SK-N-SH (cell line): Measurements from ENCODE around the gene NUP205. TPM values are rescaled to one million over a fixed set of nuclear protein-coding genes. Genes with fewer than 3 reads are reported as not detected.

ENCODE experiments used
- CTCF ChIA-PET: fragments of 300-600, 350-600 bp; formaldehyde crosslinking; extraction: SDS; loops from one replicate; lab custom pipeline; 2021; lab: Yijun Ruan, JAX
- POLR2A ChIA-PET: fragments of 350-600 bp; sonication (Branson Sonifier 250); formaldehyde crosslinking; extraction: SDS; loops from one replicate; lab custom pipeline; 2020; ENCODE audit warnings: antibody characterized with exemption, inconsistent platforms; lab: Yijun Ruan, JAX
- DNase-seq: peaks from one replicate; pipeline ENCODE4 v3.0.0; 2012
- H2AFZ ChIP-seq: fragments of 200-600 bp; sonication (generic); 2 replicates; pipeline ENCODE4 v1.8.1; 2016; ENCODE audit warnings: antibody characterized with exemption, mild to moderate bottlenecking, low read depth
- H3F3A ChIP-seq: fragments of 200-600 bp; sonication (generic); replicated peaks from 2 replicates; pipeline ENCODE3; 2016; ENCODE audit warnings: antibody characterized with exemption, mild to moderate bottlenecking; ENCODE audit not compliant: insufficient read depth
- H3K27ac ChIP-seq, 2 experiments: fragments of 200-500 bp in 1 of 2; fragments of 200-600 bp in 1 of 2; sonication (Bioruptor generic) in 1 of 2; sonication (generic), shearing (Covaris generic) in 1 of 2; 2 replicates each; pipeline versions ENCODE4 v1.5.1 to v1.6.1; 2014 to 2016; ENCODE audit warnings: low read depth in 2 of 2, inconsistent platforms in 1 of 2, low read length in 1 of 2, mild to moderate bottlenecking in 1 of 2, mixed read lengths in 1 of 2
- H3K27me3 ChIP-seq: fragments of 200-600 bp; sonication (generic), shearing (Covaris generic); 2 replicates; pipeline ENCODE4 v1.6.1; 2016; ENCODE audit warnings: mixed run types; ENCODE audit not compliant: insufficient read depth
- H3K36me3 ChIP-seq, 2 experiments: fragments of 200-500 bp in 1 of 2; fragments of 200-600 bp in 1 of 2; sonication (Bioruptor generic) in 1 of 2; sonication (generic) in 1 of 2; replicated peaks in 1 of 2; 2 replicates each; pipeline versions ENCODE3 to v1.5.1; 2014 to 2016; ENCODE audit warnings: low read length in 1 of 2, mild to moderate bottlenecking in 1 of 2; ENCODE audit not compliant: insufficient read depth in 2 of 2, control insufficient read depth in 1 of 2
- H3K4me1 ChIP-seq, 2 experiments: fragments of 200-500 bp in 1 of 2; fragments of 200-600 bp in 1 of 2; sonication (Bioruptor generic) in 1 of 2; sonication (generic), shearing (Covaris generic) in 1 of 2; 2 replicates each; pipeline versions ENCODE4 v1.5.1 to v1.6.1; 2014 to 2016; ENCODE audit warnings: low read depth in 1 of 2, low read length in 1 of 2, mixed run types in 1 of 2; ENCODE audit not compliant: insufficient read depth in 2 of 2, control insufficient read depth in 1 of 2
- H3K4me2 ChIP-seq: fragments of 200-600 bp; sonication (generic), shearing (Covaris generic); 2 replicates; pipeline ENCODE4 v1.6.1; 2017; ENCODE audit warnings: mixed run types
- H3K4me3 ChIP-seq, 2 experiments: fragments of 200-500 bp in 1 of 2; fragments of 200-600 bp in 1 of 2; sonication (Bioruptor generic) in 1 of 2; sonication (generic), shearing (Covaris generic) in 1 of 2; 2 replicates each; pipeline versions ENCODE4 v1.5.1 to v1.8.1; 2014 to 2016; ENCODE audit warnings: low read depth in 2 of 2, inconsistent platforms in 1 of 2, low read length in 1 of 2, mild to moderate bottlenecking in 1 of 2, mixed read lengths in 1 of 2, moderate library complexity in 1 of 2
- H3K79me2 ChIP-seq: fragments of 200-600 bp; sonication (generic); 2 replicates; pipeline ENCODE4 v1.8.1; 2017; ENCODE audit warnings: mild to moderate bottlenecking; ENCODE audit not compliant: insufficient read depth
- H3K9ac ChIP-seq: fragments of 200-600 bp; sonication (generic); 2 replicates; pipeline ENCODE4 v1.6.1; 2017; ENCODE audit warnings: mixed run types
- H3K9me2 ChIP-seq: fragments of 200-600 bp; sonication (generic); 2 replicates; pipeline ENCODE4 v1.6.1; 2017; ENCODE audit warnings: mixed run types
- H3K9me3 ChIP-seq: fragments of 200-600 bp; sonication (generic); 2 replicates; pipeline ENCODE4 v1.6.1; 2017; ENCODE audit warnings: mixed run types, mild to moderate bottlenecking, moderate library complexity
- H4K20me1 ChIP-seq: fragments of 200-600 bp; sonication (generic); 2 replicates; pipeline ENCODE4 v1.6.1; 2017; ENCODE audit warnings: mild to moderate bottlenecking, mixed run types; ENCODE audit not compliant: insufficient read depth
- EZH2phosphoT487 ChIP-seq: fragments of 200-600 bp; sonication (generic); IDR thresholded peaks from 2 replicates; pipeline ENCODE4 v1.6.1; 2017; ENCODE audit warnings: low read depth, mixed run types, mild to moderate bottlenecking, antibody characterized with exemption, moderate library complexity, borderline replicate concordance
- FOSL2 ChIP-seq: IDR thresholded peaks from 2 replicates; pipeline ENCODE4 v1.4.0; 2012; ENCODE audit warnings: low read depth, mild to moderate bottlenecking, moderate library complexity, borderline replicate concordance
- FOXJ3 ChIP-seq: sonication (generic); formaldehyde crosslinking; IDR thresholded peaks from 2 replicates; pipeline ENCODE4 v1.5.1; 2020; ENCODE audit warnings: mild to moderate bottlenecking, missing genetic modification reagents
- RAD21 ChIP-seq: IDR thresholded peaks from 2 replicates; pipeline ENCODE4 v1.6.1; 2012; ENCODE audit warnings: mild to moderate bottlenecking, low read length
- RCOR1 ChIP-seq: fragments of 150-350 bp; IDR thresholded peaks from 2 replicates; pipeline ENCODE4 v1.6.1; 2017; ENCODE audit warnings: antibody characterized with exemption, low read length
- SIN3A ChIP-seq: IDR thresholded peaks from 2 replicates; pipeline ENCODE4 v1.6.1; 2012; ENCODE audit warnings: low read depth, mild to moderate bottlenecking, low read length, moderate library complexity, borderline replicate concordance
- SMC3 ChIP-seq: IDR thresholded peaks from 2 replicates; pipeline ENCODE4 v1.6.1; 2012; ENCODE audit warnings: low read depth, low read length, improper control_type of control experiment
- TCF12 ChIP-seq: IDR thresholded peaks from 2 replicates; pipeline ENCODE4 v1.4.0; 2012
- YY1 ChIP-seq: IDR thresholded peaks from 2 replicates; pipeline ENCODE4 v1.4.0; 2012; ENCODE audit warnings: low read depth, mild to moderate bottlenecking
- WGBS: methylation state at CpG from one replicate; pipeline ENCODE4 v1.1.6; 2017; ENCODE audit warnings: low lambda C conversion rate; 5-methylcytosine and 5-hydroxymethylcytosine counted together
- polyA plus RNA-seq, 3 experiments: library from polyadenylated mRNA; depleted of rRNA; stranded (reverse); fragments of >200 nt; gene quantifications; 2 replicates each; pipeline ENCODE4 v1.2.3, GENCODE V29; 2012
- TF ChIP-seq, protein P1 (sequence below): fragments of 200-600 bp; sonication (generic); IDR thresholded peaks from 2 replicates; pipeline ENCODE4 v1.6.1; 2017; ENCODE audit warnings: antibody characterized with exemption, mild to moderate bottlenecking, moderate library complexity
- TF ChIP-seq, protein P2 (sequence below): fragments of 150-350 bp; IDR thresholded peaks from 2 replicates; pipeline ENCODE4 v1.6.1; 2016; ENCODE audit warnings: mild to moderate bottlenecking, low read depth, low read length
- TF ChIP-seq, protein P3 (sequence below): IDR thresholded peaks from 2 replicates; pipeline ENCODE4 v1.6.1; 2012; ENCODE audit warnings: mild to moderate bottlenecking, low read depth, low read length, moderate library complexity

The NUP205 gene
- polyA plus RNA-seq, 1 of the 3 experiments (the other 2 are of a cell fraction), result 48.2 TPM

DNA sequence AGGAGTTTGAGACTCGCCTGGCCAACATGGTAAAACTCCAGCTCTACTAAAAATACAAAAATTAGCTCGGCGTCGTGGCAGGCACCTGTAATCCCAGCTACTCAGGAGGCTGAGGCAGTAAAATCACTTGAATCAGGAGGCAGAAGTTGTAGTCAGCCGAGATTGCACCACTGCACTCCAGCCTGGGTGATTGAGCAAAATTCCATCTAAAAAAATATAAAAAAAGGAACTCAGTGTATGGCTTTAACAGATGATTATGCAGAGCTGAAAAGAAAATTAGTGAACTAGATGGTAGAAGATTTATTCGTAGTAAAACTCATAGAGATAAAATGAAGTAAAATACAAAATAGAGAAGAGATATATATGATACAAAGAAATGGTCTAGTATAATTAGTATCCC lies 35.2 kb upstream of the NUP205 start:
- Histone ChIP-seq H4K20me1 (no peaks in the 10 kb centered on the region), H3K9me2 (no peaks in the 10 kb centered on the region), H3K27me3 (no peaks in the 10 kb centered on the region), H3K4me2 (no peak overlapping the region), H3F3A (no peaks in the 10 kb centered on the region), H3K27ac (no peak overlapping the region), H3K4me3 (no peak overlapping the region), H2AFZ (no peak overlapping the region), H3K36me3 (no peaks in the 10 kb centered on the region), H3K9ac (no peak overlapping the region), H3K9me3 (no peaks in the 10 kb centered on the region), H3K79me2 (no peaks in the 10 kb centered on the region), H3K4me1 (no peaks in the 10 kb centered on the region)
- CTCF ChIA-PET, result interaction anchor here (0.7 to 1.9 kb wide), 5 partner anchors 10 to 241 kb away, joined by 3 to 8 read pairs (median 4); no protein-coding TSS in a partner anchor
- POLR2A ChIA-PET, result no interaction called here
- 64% methylated on average over 6 of the region's 6 CpGs for WGBS
- TF ChIP-seq EZH2phosphoT487 (no peak), FOXJ3 (CRISPR knock-in tag) (no peak), RAD21 (no peak), FOSL2 (no peak), YY1 (no peak), TCF12 (no peak), RCOR1 (no peak), SIN3A (no peak), SMC3 (no peak)
- TF ChIP-seq, protein P1, sequence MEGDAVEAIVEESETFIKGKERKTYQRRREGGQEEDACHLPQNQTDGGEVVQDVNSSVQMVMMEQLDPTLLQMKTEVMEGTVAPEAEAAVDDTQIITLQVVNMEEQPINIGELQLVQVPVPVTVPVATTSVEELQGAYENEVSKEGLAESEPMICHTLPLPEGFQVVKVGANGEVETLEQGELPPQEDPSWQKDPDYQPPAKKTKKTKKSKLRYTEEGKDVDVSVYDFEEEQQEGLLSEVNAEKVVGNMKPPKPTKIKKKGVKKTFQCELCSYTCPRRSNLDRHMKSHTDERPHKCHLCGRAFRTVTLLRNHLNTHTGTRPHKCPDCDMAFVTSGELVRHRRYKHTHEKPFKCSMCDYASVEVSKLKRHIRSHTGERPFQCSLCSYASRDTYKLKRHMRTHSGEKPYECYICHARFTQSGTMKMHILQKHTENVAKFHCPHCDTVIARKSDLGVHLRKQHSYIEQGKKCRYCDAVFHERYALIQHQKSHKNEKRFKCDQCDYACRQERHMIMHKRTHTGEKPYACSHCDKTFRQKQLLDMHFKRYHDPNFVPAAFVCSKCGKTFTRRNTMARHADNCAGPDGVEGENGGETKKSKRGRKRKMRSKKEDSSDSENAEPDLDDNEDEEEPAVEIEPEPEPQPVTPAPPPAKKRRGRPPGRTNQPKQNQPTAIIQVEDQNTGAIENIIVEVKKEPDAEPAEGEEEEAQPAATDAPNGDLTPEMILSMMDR, result no peak
- TF ChIP-seq, protein P2, sequence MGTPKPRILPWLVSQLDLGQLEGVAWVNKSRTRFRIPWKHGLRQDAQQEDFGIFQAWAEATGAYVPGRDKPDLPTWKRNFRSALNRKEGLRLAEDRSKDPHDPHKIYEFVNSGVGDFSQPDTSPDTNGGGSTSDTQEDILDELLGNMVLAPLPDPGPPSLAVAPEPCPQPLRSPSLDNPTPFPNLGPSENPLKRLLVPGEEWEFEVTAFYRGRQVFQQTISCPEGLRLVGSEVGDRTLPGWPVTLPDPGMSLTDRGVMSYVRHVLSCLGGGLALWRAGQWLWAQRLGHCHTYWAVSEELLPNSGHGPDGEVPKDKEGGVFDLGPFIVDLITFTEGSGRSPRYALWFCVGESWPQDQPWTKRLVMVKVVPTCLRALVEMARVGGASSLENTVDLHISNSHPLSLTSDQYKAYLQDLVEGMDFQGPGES, result no peak
- TF ChIP-seq, protein P3, sequence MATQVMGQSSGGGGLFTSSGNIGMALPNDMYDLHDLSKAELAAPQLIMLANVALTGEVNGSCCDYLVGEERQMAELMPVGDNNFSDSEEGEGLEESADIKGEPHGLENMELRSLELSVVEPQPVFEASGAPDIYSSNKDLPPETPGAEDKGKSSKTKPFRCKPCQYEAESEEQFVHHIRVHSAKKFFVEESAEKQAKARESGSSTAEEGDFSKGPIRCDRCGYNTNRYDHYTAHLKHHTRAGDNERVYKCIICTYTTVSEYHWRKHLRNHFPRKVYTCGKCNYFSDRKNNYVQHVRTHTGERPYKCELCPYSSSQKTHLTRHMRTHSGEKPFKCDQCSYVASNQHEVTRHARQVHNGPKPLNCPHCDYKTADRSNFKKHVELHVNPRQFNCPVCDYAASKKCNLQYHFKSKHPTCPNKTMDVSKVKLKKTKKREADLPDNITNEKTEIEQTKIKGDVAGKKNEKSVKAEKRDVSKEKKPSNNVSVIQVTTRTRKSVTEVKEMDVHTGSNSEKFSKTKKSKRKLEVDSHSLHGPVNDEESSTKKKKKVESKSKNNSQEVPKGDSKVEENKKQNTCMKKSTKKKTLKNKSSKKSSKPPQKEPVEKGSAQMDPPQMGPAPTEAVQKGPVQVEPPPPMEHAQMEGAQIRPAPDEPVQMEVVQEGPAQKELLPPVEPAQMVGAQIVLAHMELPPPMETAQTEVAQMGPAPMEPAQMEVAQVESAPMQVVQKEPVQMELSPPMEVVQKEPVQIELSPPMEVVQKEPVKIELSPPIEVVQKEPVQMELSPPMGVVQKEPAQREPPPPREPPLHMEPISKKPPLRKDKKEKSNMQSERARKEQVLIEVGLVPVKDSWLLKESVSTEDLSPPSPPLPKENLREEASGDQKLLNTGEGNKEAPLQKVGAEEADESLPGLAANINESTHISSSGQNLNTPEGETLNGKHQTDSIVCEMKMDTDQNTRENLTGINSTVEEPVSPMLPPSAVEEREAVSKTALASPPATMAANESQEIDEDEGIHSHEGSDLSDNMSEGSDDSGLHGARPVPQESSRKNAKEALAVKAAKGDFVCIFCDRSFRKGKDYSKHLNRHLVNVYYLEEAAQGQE, result no peak
- DNase-seq, result no peak
